ENCODE data around the gene HECTD4.

HECTD4 gene

DNA sequence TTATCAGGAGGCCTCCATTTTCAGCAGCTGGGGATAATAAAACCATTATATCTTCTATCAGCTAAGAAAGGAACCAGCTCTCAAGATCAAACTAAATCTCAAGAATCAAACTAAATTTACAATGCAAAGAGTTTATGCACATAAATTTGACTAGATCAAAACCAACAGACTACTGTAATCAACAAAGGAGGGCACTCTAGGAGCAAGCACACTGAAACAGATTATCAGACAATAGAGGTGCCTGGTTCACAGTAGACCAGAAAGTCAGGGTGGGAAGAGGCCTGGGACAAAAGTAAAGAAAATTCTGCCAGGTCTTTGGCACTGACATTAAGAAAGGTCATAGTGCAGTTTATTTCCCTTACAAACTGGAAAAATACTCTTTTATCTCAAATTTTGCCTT is 61.0 kb downstream of the HECTD4 start:
- no peak for DNase-seq (ENCODE audit: low read depth)

DNA sequence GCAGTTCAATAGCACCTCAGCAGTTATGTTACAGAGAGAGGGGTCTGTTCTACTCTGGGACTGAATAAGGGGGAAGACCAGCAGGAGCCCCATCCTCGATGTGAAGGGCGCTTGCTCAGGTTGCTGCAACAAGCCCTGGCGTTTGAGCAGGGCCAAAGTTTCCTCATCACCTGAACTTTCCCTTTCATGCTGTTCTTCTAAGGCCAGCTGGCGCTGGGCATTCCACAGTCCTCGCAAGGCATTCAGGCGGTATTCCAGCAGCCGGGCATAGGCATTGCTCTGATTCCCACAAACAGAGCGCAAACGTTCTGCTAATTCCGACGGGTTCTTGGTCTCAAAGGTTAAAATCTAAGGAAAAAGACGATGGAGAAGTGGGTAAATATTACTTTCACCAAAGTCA is 62.8 kb downstream of the HECTD4 start:
- no peak for DNase-seq (ENCODE audit: low read depth)

DNA sequence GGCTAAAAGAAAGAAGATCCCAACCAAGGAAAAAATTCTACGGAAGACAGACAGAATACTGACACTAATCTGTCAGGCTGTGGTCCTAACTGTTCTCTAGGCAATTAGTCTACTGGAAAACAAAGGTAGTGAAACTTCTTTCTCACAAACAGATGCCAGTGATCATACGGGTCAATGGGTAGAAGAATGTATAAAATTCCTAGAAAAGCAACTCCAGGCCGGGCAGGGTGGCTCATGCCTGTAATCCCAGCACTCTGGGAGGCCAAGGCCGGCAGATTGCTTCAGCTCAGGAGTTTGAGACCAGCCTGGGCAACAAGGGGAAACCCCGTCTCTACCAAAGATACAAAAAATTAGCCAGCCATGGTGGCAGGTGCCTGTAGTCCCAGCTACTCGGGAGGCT is 64.8 kb downstream of the HECTD4 start:
- no peak for DNase-seq (ENCODE audit: low read depth)

DNA sequence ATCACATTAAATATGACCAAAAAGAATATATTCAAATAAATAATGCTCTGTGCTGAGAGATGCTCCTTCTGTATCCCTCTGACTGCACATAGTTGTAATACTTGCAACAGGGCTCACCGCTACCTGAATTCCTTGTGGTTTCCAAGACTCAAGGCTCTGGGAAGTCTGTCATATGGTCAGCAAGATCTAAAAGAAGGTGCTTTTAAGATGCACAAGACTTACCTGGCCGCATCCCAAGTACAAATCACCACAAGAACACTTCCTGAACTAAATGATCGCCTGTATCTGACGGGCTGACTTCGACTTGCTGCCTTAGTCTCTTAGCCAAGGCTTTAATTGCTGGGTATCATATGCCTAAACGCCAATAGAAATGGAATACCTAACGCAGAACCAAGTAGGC is 67.2 kb downstream of the HECTD4 start:
- peak; percentile 10 for DNase-seq (ENCODE audit: low read depth)

DNA sequence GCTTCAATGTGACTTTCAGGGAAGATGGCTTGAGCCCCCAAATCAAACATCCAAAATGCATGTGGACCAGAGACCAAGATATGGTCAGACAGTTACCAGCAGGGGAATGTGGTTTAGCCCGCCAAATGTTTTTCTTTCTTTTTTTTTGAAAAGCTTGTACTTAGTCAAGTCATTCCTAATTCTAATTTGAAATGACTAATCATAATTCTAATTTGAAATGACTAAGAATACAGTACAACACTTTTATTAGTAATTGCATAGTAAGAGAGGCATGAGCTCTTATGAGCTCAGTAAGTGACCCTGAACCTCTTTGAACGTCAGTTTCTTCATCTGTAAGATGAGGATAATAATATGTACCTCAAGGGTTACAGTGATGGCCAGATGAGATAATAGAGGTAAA is 72.4 kb downstream of the HECTD4 start:
- no peak for DNase-seq (ENCODE audit: low read depth)

DNA sequence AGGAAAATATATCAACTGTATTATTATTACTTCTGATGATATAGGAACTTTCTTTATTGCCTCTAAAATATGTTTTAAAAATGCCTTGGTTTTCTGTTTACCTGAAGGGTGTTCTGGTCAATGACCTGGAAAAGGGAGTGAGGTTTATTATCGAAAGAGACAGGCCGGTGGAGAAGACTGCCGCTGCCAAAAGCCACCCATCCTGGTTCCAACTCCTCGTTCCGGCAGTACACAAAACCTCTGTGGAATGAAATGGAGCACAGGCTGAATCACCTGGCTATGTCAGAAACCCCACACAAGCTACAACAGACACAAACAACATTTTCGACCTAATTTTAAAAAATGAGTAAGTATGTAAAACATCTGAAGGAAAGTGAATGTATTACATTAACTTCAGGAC is 73.6 kb downstream of the HECTD4 start:
- DNase-seq (ENCODE audit: low read depth) = no peak

DNA sequence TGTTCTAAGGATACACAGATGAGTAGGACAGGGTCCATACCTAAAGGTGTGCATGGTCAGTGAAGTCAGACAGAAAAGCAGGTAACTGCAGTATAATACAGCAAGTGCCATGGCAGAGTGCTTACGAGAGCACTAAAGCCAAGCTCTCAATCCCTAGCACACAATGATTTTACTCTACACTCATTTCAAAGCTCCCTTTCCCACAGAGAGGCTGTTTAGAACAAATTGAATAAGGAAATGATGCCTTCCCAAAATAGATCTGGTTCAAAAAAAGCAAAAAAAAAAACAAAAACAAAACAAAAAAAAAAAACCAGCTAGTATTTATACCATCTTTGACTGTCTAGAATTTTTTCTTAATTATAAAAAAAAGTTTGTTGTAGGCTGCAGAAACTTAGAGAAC is 74.1 kb downstream of the HECTD4 start:
- no peak for DNase-seq (ENCODE audit: low read depth)

DNA sequence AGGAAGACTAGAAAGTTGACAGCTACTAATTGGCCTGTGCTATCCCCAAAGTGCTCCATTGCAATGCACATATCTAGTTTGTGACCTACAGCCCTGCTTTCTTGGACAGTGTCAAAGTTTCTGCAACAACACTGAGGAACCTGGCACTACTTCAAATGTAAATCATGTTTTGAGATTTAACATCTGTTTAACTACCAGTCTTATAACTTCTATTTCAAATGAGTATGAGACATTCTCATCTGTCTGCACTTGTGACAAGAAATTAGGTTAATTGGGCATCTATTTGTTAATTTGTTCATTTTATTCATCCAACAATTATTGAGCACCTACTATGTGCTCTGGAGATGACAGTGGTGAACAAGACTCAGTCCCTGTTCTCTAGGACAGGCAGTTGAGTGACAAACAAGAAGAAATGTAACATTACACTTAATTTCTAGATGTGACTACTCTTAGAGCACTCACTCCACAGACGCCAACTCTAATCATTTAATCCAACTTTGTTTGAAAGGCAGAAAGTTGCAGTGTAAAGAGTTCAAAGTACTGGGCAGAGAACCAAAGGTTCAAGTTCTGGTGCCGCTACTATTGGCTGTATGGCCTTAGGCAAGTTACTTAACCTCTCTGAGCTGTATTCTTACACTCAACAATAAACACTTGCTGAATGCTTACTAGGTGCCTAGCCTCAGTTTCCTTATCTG is 74.8 kb downstream of the HECTD4 start:
- no peak for DNase-seq (ENCODE audit: low read depth)

DNA sequence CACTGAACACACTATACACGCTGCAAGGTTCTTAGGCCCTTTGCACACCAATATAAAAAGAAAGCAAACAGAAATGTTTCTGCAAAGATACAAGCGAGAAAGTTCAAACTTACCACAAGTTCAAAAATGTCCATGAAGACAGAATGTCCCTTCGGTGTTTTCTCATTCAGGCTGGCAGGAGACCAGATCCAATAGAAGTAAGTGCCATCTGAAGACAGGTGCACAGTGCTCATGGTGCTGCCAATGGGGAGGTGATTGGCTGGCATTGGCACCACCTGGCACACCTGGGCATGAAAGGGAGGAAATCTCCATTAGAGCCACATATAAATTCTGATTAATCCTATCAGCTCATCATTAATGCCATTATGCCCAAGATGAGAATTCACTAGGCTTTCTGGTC is 76.3 kb downstream of the HECTD4 start:
- no peak for DNase-seq (ENCODE audit: low read depth)

DNA sequence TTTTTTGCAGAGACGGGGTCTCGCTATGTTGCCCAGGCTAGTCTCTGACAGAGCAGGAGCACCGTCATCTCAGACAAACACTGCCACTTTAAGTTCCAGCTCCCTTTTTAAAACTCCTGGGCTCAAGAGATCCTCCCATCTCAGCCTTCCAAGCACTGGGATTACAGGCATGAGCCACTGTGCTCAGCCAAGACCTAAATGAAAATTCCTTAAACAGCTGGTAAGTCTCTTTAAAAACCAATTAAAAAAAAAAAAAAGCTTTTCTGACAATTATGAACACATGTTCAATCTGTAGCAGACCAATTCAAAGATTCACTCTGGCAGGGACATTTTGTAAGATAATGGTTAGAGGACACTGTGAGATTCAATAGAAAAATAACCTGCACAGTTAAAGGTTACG is 77.8 kb downstream of the HECTD4 start:
- DNase-seq (ENCODE audit: low read depth) = no peak

DNA sequence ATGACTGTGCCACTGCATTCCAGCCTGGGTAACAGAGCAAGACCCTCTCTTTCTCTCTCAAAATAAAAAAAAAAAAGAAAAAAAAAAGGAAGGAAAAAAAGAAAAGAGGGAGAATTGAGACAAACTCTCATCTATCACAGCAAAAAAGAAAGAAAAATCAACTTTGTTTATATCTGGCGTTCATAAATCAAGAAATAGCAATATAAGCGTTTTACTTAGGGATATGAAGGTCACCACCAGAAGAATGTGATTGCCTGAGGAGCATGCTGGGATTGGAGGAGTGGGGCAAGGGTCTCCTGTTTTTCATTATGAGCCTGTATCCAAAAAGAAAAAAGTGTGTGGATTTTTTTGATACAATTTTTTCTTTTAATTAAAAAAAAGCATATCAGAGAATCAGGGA is 78.4 kb downstream of the HECTD4 start:
- DNase-seq (ENCODE audit: low read depth) = no peak

DNA sequence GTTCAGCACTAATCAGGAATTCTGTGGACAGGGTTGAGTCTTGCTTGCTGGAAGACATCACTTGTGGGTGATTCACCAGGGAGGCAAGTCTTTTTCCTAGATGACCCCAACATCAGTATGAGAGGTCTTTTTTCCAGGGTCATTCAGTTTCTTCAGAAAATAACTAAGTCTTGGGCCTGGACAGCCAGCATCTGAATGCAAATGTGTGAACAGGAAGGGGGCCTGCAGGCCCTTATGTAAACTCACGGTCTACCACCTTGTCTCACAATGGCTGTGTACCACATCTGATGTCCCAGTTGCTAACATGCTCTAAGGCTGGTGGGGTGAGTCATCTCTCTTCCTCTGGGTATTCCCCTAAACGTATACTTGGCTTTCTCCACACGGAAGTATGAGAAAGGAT is 79.2 kb downstream of the HECTD4 start:
- peak; percentile 64 for DNase-seq (ENCODE audit: low read depth)

DNA sequence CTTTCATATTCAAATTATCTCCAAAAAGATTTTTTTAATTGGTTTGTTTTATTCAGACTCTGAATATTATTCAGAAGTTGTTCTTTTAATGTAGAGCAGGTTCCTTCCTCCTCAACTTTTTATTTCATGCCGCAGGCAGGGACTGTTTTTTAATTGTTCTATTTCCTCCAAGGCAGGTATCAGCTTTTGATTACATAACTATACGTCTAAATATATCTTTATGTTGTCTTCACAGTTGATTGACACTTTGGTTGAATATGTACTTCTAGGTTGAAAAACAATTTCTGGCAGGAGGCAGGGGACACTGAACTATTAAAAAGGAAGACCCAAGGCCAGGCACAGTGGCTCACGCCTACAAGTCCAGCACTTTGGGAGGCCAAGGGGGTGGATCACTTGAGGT is 82.5 kb downstream of the HECTD4 start:
- DNase-seq (ENCODE audit: low read depth) = no peak

DNA sequence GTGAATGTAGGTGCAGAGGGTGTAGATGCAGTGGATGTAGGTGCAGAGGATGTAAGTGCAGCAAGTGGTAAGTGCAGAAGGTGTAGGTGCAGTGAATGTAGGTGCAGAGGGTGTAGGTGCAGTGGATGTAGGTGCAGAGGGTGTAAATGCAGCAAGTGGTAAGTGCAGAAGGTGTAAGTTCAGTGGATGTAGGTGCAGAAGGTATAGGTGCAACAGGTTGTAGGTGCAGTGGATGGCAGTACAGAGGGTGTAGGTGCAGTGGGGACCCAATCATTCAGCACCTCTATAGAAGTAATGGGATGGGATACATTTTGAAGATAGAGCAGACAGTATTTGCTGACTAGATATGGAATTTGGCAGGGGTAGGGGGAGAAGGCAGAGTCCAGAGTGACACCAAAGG is 85.0 kb downstream of the HECTD4 start:
- DNase-seq (ENCODE audit: low read depth) = no peak

DNA sequence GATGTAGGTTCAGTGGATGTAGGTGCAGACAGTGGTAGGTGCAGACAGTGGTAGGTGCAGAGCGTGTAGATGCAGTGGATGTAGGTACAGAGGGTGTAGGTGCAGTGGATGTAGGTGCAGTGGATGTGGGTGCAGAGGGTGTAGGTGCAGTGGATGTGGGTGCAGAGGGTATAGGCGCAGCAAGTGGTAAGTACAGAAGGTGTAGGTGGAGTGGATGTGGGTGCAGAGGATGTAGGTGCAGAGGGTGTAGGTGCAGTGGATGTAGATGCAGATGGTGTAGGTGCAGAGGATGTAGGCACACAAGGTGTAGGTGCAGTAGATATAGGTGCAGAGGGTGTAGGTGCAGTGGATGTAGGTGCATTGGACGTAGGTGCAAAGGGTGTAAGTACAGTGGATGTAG is 86.0 kb downstream of the HECTD4 start:
- no peak for DNase-seq (ENCODE audit: low read depth)

DNA sequence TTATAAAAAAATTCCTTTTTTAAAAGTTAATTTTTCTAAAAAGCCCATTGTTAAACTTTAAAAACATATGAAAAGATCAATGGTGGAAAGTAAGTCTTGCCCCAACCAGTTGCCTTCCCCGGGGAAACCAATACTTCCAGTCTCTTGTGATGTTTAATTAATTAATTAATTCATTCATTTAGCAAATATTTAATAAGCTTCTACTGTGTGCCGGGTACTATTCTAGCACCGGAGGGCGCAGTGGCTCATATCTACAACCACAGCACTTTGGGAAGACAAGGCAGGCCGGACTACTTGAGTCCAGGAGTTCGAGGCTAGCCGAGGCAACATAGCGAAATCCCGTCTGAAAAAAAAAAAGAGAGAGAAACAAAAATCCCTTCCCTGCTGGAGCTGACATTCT is 87.4 kb downstream of the HECTD4 start:
- no peak for DNase-seq (ENCODE audit: low read depth)

DNA sequence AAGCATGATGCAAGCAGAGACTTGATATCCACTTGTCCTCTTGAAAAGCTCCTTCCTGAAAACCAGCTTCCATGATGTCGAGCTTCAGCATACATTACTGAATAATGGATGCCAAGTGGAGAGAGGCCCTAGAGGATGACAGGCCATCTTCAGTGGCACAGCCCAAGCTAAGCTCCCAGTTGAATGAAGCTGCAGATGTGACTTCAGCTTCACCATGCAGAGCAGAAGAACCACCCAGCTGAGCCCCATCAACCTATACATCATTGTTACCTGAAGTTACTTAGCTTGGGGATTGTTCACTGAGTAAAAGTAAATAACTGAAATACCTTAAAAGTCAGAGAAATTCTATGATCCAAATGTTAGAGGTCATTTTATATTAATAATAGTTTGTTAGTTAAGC is 93.6 kb downstream of the HECTD4 start:
- DNase-seq (ENCODE audit: low read depth) = no peak

DNA sequence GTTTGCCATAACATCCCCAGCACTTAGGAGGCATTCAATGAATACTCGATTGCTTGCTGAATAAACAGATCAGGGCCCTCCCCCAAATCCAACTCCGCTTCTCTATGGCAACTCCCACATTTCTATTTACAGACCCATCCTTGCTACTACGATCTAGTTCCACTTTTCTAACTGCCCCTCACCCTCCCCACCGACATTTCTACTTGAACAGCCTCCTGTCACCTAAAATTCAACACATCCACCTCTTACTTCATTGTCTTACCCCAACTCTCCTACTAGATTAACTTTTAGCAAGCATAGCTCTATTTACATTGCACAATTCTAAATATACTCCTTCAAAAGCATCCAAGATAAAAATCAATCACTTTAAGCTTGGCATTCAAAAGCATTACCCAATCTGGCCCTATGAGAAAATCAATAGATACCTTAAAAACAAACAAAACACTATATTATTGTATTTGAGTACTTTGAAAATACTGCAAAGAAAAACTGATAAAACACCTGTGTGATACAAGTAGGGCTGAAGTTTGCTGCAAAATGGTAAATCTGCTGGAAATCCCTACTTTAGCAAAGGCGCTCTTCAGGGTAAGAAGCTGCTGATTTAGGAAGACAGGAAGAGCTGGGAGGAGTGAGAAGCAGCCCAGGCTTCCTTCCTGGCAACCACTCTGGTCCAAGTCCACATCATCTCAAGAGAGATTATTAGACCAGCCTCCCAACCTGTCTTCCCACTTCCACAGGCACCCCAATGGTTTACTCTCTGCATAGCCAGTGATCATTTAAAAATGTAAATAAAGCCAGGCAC is 96.4 kb downstream of the HECTD4 start:
- DNase-seq (ENCODE audit: low read depth) = no peak

DNA sequence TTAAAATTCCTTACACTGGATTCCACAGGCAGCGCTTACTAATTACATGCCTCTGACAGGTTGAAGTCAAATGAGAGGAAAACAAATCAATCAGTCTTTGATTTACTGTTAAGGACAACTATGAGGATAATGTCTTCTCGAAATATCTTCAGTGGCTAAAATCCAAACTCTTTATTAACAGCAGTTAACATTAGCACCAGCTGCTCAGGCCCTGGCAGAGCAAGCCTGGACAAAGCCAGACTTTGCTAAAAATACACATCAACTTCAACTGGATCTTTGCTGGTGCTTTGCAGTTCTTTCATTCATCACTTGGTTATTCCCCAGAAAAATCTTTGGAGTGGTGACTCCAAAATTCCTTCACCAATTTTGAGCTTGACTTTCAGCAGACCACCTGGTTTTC is 98.7 kb downstream of the HECTD4 start:
- DNase-seq (ENCODE audit: low read depth) = no peak

DNA sequence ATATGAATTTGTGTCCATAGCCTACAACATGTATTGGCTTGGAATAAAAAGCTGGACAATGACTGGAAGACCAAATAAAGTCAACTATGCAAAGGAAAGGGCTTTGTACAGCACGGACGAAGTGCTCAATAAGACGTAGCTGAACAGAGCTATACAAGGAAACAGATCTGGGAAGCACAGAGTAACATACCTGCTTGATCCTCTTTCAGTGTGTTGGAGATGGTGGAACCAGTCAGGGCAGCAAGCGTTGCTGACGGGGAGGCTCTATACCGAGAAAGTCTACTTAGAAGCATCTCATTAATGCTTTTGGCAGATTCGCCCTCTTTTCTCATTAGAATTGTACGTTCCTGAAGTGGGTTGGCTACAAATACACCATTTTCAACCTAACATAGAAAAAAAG is 99.3 kb downstream of the HECTD4 start:
- DNase-seq (ENCODE audit: low read depth) = no peak

DNA sequence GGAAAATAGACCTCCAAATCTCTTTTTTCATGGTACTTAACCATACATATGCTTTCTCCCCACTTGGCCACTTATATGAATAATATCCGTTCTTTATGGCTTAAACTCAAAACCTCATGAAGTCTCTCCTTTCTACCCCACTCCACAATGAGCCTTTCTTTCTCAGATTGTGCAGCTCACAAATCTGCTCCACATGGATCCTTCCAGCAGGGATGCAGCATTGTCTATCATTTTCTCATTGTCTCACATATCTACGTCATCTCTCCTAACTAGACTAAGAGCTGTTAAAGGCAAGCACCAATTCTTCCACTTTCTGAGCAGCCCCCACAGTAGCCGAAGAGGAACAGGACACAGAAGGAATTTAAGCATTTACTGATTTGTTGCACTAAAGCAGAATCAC is 106.4 kb downstream of the HECTD4 start:
- no peak for DNase-seq (ENCODE audit: low read depth)

DNA sequence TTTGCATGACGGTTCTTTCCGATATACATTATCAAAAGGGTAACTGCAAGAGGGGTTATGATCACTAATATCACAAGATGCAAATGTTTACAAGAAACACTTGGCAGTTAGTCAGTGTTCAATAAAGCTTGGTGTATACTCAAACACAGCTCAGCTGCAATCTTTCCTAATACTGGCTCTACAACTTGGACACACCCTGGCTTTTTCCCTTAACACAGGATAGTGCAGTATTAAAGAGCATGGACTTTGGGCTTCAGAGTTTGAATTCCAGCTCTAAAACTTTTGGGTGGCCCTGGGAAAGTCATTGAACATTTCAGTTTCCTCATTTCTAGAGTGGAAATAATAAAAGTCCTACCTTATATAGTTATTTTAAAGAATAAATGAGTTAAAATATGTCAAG is 107.0 kb downstream of the HECTD4 start:
- no peak for DNase-seq (ENCODE audit: low read depth)

DNA sequence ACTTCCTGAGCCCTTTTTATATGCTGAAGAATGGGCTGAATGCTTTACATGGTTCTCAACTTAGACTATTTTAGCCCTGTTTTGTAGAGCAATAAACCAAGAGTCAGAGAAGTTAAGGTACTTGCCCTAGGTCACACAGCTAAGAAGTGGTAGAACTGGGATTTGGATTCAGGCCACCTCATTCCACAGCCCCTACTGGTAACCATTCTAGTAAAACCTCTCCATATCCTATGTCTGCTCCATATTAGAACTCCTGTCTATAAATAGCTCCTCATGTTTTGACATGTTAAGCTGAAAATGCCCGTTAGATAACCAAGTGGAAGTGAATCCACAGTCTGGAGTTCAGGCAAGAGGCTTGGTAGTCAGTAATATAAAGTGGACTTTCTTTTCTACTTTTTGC is 111.6 kb downstream of the HECTD4 start:
- DNase-seq (ENCODE audit: low read depth) = no peak

DNA sequence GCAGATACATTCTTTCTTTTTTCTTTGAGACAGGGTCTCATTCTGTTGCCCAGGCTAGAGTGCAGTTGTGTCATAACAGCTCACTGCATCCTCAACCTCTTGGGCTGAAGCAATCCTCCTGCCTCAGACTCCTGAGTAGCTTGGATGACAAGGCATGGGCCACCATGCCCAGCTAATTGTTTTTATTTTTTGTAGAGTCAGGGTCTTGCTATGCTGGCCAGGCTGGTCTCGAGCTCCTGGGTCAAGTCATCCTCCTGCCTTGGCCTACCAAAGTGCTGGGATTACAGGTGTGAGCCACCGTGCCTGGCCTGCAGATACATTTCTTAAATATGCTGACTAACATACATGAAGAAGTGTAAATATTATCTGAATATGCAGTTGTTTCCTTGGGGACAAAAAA is 115.8 kb downstream of the HECTD4 start:
- DNase-seq (ENCODE audit: low read depth) = no peak

Measured in non-pigmented ciliary epithelial cell (primary cell).